Measurements from ENCODE around the gene DYNC2H1. TPM values are rescaled to one million over a fixed set of nuclear protein-coding genes. Genes with fewer than 3 reads are reported as not detected.
"Not testable (repeated sequence)": the region's sequence is repeated elsewhere in the genome, so short reads cannot be mapped to it uniquely, and the experiment has no call there.

The DYNC2H1 gene
- total and polyA plus RNA-seq, 3 donors from 2014 or later, result 28.7 to 43.1 (median 31.5) TPM

DNA sequence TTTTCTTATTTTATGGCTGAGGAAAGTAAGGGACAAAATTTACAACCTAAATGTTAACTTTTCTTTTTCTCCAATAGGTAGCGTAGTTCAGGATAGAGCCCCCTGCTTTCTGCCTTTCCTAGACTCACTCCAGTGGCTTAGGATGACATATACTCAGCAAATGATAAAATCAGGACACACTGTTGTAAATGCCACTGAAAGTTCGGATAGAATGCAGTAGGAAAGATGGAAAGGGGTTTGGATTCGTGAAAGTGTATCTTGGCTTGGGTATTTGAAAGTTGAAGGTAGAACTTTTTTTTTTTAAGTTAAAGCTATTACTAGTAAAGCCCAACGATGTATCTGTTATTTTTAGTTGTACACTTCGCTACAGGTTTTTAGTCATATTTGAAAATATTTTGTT is 2.2 kb downstream of the DYNC2H1 start:
- Histone ChIP-seq H3K4me1 (peaks cover 5% of the 10 kb centered on the region), H3K4me3 (no peak overlapping the region), H3K27me3 (no peaks in the 10 kb centered on the region), H3K36me3 (ENCODE audit: low read depth, missing control alignments) (no peaks in the 10 kb centered on the region), H3K27ac (no peak overlapping the region), H3K9me3 (no peaks in the 10 kb centered on the region)
- no peak for TF ChIP-seq POLR2A (IDR thresholded peaks at IDR 0.05)
- WGBS, 2 donors, result 81 to 89% methylated on average over 5 of the region's 5 CpGs
- DNase-seq, result no peak
- intact Hi-C loops (cut with DNase I; ENCODE audit: low total_unique reads), result no loop called here

DNA sequence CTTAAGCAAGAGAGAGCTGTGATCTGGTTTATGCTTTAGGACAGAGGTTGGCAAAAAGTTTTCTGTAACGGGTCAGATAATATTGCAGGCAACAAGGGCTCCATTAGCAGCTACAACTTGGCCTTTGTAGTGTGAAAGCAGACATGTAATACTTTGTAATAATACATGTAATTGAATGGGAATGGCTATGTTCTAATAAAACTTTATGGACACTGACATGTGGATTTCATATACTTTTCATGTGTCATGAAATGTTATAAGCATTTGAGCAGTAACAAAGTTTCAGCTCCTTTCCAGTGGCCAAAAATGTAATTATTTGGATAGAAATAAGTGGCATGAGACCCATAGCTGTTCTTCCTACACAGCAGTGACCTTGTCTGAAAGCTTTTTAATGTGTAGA is 3.1 kb downstream of the DYNC2H1 start:
- intact Hi-C loops (cut with DNase I; ENCODE audit: low total_unique reads), result no loop called here
- H3K27me3 ChIP-seq, result no peaks in the 10 kb centered on the region
- H3K9me3 ChIP-seq, result no peaks in the 10 kb centered on the region
- 72 to 74% methylated on average over 1 of the region's 1 CpG for WGBS, 2 donors
- TF ChIP-seq, protein P1, sequence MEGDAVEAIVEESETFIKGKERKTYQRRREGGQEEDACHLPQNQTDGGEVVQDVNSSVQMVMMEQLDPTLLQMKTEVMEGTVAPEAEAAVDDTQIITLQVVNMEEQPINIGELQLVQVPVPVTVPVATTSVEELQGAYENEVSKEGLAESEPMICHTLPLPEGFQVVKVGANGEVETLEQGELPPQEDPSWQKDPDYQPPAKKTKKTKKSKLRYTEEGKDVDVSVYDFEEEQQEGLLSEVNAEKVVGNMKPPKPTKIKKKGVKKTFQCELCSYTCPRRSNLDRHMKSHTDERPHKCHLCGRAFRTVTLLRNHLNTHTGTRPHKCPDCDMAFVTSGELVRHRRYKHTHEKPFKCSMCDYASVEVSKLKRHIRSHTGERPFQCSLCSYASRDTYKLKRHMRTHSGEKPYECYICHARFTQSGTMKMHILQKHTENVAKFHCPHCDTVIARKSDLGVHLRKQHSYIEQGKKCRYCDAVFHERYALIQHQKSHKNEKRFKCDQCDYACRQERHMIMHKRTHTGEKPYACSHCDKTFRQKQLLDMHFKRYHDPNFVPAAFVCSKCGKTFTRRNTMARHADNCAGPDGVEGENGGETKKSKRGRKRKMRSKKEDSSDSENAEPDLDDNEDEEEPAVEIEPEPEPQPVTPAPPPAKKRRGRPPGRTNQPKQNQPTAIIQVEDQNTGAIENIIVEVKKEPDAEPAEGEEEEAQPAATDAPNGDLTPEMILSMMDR (IDR thresholded peaks at IDR 0.05), result no peak
- no peak for TF ChIP-seq POLR2A (IDR thresholded peaks at IDR 0.05)
- no peaks in the 10 kb centered on the region for H3K36me3 ChIP-seq (ENCODE audit: low read depth, missing control alignments)
- H3K27ac ChIP-seq, result no peak overlapping the region
- no peak overlapping the region for H3K4me3 ChIP-seq
- DNase-seq, result no peak
- H3K4me1 ChIP-seq, result peaks cover 5% of the 10 kb centered on the region

DNA sequence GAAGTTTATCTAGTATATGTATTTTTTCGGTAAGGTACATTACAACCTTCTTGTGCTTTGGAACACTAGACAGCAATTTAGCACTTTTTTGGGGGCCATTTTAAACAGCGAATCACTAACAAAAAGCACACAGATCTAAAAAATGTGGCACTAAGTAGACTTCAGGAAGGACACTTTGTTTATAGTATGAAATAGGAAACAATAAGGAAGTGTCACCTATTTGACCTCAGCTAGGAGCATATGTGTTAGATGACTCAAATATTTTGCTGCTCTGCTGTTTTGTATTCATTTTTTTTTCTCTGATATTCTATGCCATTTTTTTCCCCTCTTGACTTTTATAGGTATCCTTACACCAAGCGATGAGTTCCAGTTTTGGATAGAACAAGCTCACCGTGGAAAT is 5.6 kb downstream of the DYNC2H1 start:
- Histone ChIP-seq H3K4me1 (peaks cover 5% of the 10 kb centered on the region), H3K27me3 (no peaks in the 10 kb centered on the region), H3K27ac (no peak overlapping the region), H3K4me3 (no peak overlapping the region), H3K9me3 (no peaks in the 10 kb centered on the region), H3K36me3 (ENCODE audit: low read depth, missing control alignments) (no peaks in the 10 kb centered on the region)
- no peak for DNase-seq
- intact Hi-C loops (cut with DNase I; ENCODE audit: low total_unique reads), result no loop called here
- WGBS, 2 donors, result 89 to 93% methylated on average over 4 of the region's 4 CpGs
- TF ChIP-seq, protein P1 (IDR thresholded peaks at IDR 0.05), result no peak
- no peak for TF ChIP-seq POLR2A (IDR thresholded peaks at IDR 0.05)

DNA sequence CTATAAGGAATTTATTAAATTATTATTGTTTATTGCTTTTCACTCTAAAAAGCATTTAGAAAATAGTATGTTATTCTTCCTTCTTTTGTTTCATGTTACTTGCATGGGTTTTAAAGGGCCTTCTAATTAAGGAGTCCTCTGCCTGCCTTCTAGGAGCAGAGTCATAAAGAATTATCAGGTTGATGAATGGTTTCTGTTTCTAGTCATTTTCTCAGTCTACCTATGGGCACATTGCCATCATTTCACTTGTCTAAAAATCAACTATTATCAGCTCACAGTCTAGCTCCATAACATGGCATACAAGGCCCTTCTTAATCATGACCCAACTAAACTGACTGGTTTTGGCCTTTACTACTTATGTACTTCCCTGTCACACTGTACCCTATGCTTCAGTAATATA is 16.2 kb downstream of the DYNC2H1 start:
- Histone ChIP-seq H3K27me3 (no peaks in the 10 kb centered on the region), H3K27ac (no peak overlapping the region), H3K9me3 (no peaks in the 10 kb centered on the region), H3K4me1 (no peaks in the 10 kb centered on the region), H3K4me3 (no peak overlapping the region), H3K36me3 (ENCODE audit: low read depth, missing control alignments) (no peaks in the 10 kb centered on the region)
- no peak for TF ChIP-seq POLR2A (IDR thresholded peaks at IDR 0.05)
- no peak for DNase-seq
- intact Hi-C loops (cut with DNase I; ENCODE audit: low total_unique reads), result no loop called here

DNA sequence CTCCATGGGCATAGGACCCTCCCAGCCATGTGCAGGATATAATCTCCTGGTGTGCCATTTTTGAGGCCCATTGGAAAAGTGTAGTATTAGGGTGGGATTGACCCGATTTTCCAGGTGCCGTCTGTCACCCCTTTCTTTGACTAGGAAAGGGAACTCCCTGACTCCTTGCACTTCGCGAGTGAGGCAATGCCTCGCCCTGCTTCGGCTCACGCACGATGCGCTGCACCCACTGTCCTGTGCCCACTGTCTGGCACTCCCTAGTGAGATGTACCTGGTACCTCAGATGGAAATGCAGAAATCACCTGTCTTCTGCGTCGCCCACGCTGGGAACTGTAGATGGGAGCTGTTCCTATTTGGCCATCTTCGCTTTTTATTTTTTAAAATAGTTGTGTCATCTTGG is 32.8 kb downstream of the DYNC2H1 start:
- H3K4me1 ChIP-seq; H3K27ac ChIP-seq; H3K9me3 ChIP-seq; intact Hi-C loops (cut with DNase I; ENCODE audit: low total_unique reads); DNase-seq; H3K27me3 ChIP-seq; H3K4me3 ChIP-seq; H3K36me3 ChIP-seq (ENCODE audit: low read depth, missing control alignments): not testable (repeated sequence)
- 97 to 100% methylated on average over 13 of the region's 13 CpGs for WGBS, 2 donors

DNA sequence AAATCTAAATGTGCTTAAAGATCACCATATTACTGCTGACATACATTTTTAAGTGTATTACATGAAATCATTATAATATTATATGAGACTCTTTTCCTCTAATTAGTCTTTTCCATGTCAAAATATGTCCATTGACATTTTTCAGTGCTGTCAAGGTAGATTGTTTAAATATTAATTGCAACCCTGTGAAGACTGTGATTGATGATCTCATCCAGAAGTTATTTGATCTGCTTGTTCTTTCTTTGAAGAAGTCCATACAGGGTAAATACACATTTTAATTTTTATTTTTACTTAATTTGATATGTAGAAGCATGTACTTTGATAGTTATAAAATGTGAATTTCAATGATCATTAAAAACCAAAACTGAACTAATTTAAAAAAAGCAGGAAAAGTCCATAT is 38.4 kb downstream of the DYNC2H1 start:
- H3K4me3 ChIP-seq, result no peak overlapping the region
- intact Hi-C loops (cut with DNase I; ENCODE audit: low total_unique reads), result no loop called here
- H3K9me3 ChIP-seq, result no peaks in the 10 kb centered on the region
- H3K27ac ChIP-seq, result no peak overlapping the region
- H3K27me3 ChIP-seq, result no peaks in the 10 kb centered on the region
- TF ChIP-seq, protein P1 (IDR thresholded peaks at IDR 0.05), result no peak
- TF ChIP-seq POLR2A (IDR thresholded peaks at IDR 0.05), result no peak
- H3K36me3 ChIP-seq (ENCODE audit: low read depth, missing control alignments), result no peaks in the 10 kb centered on the region
- DNase-seq, result no peak
- H3K4me1 ChIP-seq, result no peaks in the 10 kb centered on the region
